PC-9 (cell line): ENCODE measurements around the gene GLTPD2.

ENCODE experiments used
- CTCF ChIP-seq: fragments of 200-600 bp; sonication (generic); conservative IDR thresholded peaks from 2 replicates; pipeline ENCODE4 v1.6.1; 2017; ENCODE audit warnings: mixed run types, antibody characterized with exemption, mild to moderate bottlenecking, moderate library complexity
- EZH2 ChIP-seq: fragments of 200-600 bp; sonication (generic); IDR thresholded peaks from 2 replicates; pipeline ENCODE4 v1.8.0; 2017; ENCODE audit warnings: antibody characterized with exemption, low read depth

- TF ChIP-seq CTCF (no peak), EZH2 (no peak)
These were observed 29.5 kb downstream of the GLTPD2 start for GRCh38 chr17:4818276-4818675.
